DOHH2 (cell line): ENCODE results near the gene SGSH.

Experiments
- CTCF ChIP-seq: fragments of 200-600 bp; sonication (generic); IDR thresholded peaks from one replicate; pipeline ENCODE4 v1.5.1; 2014; ENCODE audit warnings: antibody characterized with exemption, mild to moderate bottlenecking, low read depth, low read length; ENCODE audit not compliant: poor library complexity, severe bottlenecking
- EZH2phosphoT487 ChIP-seq: fragments of 200-600 bp; sonication (generic); IDR thresholded peaks from 2 replicates; pipeline ENCODE4 v1.6.1; 2017; ENCODE audit warnings: borderline replicate concordance, mild to moderate bottlenecking, antibody characterized with exemption, low read length, moderate library complexity, mixed read lengths

DNA sequence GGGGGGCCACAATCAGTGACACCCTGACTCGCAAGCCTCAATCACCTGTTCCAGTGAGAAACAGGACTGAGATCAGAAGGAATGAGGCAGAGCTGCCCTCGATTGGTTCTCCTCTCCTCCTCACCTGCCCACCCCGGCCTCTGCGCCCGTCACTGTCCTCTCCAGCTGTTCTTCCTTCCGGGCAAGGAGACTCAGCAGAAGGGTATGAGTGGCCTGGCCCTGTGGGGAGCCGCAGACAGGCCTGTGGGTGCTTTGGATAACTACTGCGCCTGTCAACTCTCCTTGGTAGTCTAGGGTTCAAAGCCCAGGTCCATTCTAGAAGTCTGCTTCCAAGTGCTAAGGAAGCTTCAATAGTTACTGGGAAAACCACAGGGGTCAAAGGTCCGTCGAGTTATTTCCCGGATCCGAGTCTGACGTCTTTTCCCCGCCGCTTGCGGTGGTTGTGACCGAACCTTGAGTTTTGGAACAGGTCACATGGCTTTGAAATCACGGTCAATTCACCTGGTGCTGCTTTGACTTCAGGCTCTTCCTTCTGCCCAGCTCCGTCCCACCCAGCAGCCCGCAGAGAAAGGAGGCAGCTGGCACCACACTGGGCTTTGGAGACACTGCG lies 42.0 kb downstream of the SGSH start:
- TF ChIP-seq CTCF (no peak), EZH2phosphoT487 (no peak)
